Kasumi-1 (cell line): ENCODE measurements around the gene CHD2.
"Not testable (repeated sequence)": the region's sequence is repeated elsewhere in the genome, so short reads cannot be mapped to it uniquely, and the experiment has no call there.

Experiments used
- DNase-seq, 2 experiments: peaks; one replicate each; lab custom pipeline; 2025; lab: John Stamatoyannopoulos, UW

CHD2 gene

DNA sequence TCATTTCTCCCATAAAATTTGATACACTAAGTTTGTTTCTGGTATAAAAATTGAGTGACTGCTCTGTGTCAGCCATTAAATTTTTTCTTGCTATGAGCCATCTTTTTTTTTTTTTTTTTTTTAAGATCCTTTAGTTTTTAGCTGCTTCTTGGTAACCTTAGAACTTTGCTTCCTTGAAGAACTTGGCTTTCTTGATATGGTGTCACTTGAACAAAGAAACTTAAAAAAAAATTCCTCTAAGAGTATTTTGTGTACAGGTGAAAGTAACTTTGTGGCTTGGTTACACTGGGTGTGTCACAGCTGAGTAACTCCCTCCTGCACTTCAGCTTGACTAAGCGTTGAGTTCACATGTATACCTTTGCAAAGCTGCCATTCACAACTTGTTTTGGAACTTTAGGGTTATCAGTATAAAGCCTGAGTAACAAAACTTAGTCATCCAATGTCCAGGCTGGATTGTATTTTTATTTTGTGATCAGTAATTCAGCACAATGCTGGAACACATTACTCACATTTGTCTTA lies 6.5 kb downstream of the CHD2 start:
- DNase-seq = no peak

DNA sequence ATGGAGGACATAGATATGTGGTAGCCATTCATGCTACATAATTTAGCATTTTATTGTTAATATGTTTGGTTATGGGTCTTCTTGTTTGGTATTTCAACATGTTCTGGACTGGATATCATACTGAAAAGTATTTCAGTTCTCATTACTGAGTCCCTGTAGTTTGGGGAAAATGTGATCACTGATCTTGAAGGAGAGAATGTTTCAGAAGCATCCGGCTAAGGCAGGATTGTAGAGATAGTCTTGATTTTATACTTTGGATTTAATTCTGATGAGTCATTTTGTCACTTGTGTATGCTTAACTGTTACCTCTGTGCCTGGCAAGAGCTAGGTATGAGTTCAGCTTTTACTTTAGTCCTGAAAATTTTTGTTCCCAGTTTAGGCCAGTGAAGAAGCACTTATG lies 7.1 kb downstream of the CHD2 start:
- DNase-seq = no peak

DNA sequence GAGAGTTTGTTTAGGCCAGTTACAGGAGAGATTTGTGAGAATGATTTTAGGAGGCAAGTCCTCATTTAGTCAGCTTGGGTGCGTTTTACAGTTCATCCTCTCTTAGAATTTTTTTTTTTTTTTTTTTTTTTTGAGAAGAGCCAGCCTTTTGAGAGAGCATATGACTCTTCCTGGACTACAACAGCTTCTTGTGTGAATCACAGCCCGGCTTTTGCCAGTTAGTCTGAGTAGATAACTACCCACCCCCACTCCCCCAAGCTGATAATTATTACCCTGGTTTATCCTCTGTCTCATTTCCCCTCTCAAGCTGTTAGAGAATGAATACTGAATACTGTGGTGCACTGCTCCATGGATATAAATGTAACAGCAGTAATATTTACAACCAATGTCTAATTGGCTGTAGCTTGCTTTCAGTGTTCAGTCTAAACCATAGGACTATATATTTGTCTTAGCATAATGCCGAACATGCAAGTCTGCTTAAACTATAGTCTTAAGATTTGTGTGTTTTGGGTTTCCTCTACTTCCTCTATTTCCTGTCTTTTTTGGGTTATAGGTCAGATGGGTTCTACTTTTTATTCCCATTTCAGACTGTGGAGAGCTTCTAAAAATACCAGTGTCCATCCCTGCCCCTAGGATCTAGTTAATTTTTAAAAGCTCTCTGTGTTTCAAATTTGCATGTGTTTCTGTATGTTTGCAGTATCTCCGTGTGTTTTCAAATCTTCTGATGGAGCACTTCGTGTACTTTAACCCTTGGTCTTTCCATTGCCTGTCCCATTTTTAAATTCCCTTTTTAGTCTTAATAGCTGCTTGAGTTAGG lies 8.0 kb downstream of the CHD2 start:
- DNase-seq = peak; percentile 43 to 44

DNA sequence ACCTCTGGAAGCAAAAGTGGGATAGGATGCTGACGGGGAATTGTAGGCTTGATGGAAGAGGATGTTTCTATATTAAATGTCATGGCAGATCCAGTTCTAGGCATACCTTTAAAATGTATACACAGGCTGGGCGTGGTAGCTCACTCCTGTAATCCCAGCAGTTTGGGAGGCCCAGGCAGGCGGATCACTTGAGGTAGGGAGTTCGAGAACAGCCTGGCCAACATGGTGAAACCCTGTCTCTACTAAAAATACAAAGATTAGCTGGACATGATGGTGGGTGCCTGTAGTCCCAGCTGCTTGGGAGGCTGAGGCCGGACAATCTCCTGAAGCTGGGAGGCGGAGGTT lies 8.6 kb downstream of the CHD2 start:
- no peak for DNase-seq

DNA sequence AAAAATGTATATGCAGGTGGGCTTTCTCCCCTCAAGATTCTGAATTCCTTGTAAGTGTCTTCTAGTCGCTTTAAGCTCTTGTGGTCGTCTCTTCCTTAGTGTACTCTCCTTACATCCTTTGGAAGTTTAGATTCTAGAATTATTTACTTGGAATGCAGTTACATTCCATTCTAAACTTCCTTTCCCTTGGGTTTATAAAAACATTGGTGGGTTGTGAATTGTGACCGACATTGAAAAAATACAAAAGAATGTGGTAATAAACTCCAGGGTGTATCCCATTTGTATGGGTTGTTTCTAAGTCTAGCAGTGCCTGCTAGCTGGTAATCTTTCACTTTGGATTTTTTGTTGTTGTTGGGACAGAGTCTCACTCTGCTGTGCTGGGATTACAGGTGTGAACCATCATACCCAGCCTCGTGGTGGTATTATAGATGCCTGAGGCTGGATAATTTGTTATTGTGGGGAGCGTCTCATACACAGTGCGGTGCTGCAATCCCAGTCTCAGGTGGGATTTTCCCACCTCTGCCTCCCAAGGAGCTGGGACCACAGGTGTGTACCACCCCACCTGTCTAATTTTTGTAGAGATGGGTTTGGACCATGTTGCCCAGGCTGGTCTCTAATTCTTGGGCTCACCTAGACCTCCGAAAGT lies 9.1 kb downstream of the CHD2 start:
- DNase-seq = no peak

DNA sequence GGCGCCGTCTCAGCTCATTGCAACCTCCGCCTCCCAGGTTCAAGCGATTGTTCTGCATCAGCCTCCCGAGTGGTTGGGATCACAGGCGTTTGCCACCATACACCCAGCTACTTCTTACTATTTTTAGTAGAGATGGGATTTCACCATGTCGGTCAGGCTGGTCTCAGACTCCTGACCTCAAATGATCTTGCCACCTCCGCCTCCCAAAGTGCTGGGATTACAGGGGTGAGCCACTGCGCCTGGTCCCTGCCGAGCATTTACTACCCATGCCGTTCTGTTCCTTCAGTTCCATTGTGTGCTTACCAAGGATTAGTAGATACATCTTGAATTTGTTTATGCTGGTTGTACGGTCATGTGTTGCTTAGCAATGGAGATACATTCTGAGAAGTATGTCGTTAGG lies 10.3 kb downstream of the CHD2 start:
- DNase-seq = no peak

DNA sequence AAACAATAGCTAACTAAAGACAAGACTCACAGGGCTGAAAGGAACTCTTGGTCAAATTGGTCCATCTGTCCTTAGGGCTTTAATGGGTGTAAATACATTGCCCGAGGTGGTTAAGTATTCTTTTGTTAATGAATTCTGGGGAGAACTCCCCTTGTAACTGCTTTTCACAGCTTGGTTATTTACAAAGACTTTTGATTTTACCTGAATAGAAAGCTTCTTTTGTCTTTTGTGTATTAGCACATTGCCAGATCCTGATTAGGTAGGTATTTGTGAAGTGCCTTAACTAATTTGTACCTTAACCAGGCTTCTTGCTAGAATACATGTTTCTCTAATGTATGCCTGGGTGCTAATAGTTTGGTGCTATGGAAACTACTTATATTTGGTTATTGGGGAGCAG lies 14.0 kb downstream of the CHD2 start:
- DNase-seq = no peak

DNA sequence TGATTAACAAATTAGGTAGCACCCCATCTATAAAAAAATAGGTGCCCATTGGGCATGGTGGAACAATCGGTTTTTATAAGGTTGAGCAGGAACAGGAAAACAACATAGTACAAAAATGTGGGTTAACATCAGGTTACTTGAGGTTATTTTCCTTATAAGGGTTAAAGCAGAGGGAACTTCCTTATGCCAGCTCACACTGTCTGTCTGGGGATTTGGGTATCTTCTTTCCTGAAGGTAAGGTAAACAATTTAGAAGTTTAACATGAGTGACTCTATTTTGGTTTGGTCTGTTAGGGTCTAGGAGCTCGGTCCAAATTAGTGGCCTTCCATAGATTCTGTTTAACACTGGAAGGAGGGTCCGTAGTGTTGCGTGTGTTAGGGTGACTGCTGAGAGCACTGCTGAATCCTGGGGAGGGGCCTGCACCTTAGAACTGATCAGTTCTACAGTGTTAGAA lies 14.7 kb downstream of the CHD2 start:
- DNase-seq = peak; percentile 62 to 77

DNA sequence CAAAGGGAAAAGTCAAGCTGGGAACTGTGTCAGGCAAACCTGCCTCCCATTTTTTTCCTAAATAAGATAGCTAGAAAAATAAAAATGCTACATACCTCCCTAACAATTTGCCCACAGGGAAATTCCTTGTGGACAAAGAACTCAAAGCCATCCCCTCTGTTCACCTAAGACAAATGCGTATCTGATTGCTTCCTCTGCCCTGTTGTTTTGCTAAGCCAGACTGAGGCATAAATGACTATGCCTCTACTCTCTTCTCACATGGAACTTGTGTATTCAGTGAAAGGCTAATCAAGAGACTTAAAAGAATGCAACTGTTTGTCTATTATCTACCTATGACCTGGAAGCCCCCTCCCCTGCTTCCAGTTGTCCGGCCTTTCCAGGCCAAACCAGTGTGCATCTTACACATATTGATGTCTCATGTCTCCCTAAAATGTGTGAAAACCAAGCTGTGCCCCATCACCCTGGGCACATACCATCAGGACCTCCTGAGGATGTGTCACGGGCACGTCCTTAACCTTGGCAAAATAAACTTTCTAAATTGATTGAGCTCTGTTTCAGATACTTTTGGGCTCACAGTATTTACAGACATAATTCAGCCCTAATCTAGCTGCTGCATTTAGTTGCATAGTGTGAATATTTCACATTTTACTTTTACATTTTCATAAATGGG lies 15.8 kb downstream of the CHD2 start:
- DNase-seq = no peak

DNA sequence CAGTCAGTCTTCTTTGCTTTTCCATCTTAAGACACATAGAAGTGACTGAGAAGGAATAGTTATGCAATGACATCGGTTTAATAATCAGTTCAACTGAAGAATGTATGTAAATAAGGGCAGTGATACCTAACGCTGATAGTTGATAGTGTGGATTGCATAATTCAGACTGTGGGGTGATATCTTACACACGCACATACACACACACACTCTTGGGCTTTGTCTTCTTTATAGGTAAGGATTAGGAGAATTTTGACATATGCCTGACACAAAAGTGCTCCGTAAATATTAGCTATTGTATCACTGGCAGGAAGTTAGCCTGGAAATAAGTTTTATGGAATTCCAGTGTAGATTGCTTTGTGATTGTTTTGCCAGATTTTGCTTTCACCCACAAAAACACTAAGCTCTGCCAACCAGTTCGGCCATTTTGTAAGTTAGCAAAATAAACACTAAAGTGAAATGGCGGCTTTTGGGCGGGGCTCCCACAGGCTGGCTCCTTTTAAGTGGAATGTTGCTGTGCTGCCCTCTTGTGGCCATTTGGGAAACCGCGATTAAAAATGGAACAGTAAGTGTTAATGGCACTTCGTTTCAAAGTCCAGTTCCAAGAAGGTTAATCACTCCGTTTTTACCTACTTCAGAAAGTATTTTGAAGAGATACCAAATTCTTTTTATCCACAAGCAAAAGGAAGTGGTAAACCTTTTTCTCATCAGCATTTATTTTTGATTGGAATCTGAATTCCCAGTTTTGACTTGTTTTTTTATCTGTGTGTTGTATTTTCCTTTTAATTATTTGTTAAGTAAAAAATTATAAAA lies 17.7 kb downstream of the CHD2 start:
- DNase-seq = peak; percentile 84 to 92

DNA sequence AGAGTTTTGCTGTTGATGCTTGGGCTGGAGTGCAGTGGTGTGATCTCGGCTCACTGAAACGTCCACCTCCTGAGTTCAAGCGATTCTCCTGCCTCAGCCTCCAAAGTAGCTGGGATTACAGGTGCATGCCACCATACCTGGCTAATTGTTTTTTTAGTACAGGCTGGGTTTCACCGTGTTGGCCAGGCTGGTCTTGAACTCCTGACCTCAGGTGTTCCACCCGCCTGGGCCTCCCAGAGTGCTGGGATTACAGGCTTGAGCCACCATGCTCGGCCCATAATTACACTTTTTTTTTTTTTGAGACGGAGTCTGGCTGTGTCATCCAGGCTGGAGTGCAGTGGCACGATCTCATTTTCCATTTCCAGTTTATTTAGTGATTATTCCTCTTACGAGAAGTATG lies 18.8 kb downstream of the CHD2 start:
- DNase-seq = not testable (repeated sequence)

DNA sequence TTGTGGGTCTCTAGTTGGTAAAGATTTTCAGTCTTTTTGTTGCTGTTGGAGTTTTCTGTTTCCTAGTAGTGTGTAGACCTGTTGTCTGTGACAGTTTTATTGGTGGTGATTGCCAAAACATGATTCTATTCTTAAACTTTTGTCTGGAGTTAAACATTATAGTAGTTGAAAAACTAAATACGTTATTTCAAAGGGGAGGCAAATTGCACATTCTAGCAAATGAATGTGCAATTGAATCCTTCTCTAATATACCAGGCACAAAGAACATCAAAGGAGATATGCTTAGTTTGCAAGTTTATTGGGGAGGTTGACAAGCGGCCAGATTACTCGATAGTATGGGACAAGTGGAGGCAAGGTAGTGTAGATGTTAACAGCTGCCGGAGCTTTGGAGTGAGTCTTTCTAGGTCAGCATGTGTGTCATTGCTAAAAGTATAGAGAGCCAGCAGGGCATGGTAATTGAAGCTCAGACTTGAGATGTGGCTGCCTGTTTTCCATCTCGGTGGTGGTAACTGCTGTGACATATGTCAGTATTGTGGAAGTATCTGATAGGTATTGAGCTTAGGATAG lies 20.6 kb downstream of the CHD2 start:
- no peak for DNase-seq

DNA sequence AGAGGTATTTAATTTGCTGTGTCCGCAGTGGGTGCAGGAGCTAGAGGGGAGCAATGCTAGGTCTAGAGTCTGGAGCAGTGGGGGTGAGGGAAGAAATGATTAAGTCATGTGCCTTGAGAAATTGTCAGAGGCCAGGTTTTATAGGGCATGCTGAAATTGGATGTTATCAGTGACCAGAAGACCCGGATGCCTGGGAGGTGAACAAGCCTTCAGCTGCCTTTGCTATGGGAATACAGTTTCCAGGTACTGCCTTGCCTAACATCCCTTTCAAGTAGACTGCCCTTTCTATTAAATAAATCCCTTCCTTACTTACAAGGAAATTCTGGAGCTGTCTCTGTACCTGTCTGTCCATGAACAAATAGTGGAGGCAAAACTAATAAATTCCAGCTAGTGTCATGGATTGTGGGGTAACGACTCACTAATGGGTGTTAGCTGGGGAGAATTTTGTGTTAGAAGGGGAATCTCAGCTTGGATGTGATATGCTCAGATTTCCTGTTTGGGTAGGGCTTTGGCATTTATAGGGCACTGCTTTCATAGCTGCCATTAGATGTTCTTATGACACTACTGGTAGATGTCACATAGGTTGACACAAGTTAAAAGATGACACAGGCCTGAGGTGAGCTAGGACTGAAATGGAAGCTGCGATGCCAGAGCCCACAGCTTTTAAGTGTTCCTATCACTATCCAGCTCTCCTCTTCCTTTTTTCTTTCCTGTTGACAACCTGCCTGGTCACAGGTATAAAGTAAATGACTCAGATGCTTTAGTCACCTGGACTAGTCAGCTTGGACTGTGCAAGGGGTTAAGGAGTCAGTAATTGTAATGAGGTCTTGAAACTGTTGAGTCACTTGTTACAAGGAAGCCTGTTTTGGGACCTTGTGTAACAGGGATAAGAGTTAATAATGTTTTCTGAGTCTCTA lies 21.3 kb downstream of the CHD2 start:
- DNase-seq = no peak

DNA sequence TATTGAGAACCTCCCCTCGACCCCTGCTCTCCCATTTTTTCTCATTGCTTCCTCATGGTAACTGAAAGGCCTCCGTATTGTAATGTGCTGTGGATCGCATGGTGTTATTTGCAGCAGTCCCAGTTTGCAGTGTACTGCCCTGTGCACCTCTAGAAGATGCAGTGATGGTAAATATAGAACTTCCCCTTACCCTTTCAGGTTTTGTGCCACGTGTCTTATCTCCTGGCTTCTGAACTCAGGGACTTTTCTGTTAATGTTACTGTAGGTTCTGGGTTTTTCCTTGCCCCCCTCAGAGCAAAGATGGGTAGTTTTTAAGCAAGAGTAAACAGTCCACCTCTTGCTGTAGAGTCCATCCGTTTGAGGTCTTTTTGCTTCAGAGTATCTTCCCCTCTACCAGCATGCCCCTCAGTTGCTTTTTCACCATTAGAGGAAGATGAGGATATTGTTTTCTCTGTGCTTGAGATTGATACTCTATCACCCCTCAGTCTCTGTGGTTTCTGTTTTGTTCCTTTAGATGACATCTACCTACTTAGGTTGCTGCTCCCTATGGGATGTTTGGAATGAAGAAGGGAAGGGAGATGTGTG lies 22.4 kb downstream of the CHD2 start:
- DNase-seq = no peak

DNA sequence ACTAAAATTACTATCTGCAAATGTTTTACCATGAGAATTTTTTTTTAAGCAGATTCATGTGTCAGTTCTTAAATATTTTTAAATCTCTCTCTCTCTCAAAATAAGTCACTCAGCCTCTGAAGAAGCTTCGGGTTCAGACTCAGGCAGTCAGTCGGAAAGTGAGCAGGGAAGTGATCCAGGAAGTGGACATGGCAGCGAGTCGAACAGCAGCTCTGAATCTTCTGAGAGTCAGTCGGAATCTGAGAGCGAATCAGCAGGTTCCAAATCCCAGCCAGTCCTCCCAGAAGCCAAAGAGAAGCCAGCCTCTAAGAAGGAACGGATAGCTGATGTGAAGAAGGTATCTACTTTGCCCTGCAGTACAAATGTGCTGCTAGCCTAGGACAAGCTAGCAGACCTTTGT lies 24.1 kb downstream of the CHD2 start:
- no peak for DNase-seq

DNA sequence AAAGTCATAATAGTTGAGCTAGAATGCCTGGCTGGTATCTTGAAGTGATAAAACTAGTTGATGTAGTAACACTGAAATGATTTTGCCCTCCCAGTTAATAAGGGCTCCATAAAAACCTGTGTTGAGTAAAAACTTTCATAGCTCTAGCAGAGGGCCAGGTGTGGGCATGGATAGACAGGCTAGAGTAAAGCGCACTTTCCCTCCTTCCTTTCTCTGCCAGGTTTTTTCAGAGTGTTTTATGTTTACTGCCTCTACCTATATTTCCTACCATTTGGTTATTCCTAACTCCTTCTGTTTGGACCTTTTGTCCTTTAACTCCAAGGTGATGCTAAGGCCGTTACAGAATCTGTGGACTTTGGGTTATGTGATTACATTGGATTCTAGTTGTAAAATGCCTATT lies 25.3 kb downstream of the CHD2 start:
- no peak for DNase-seq

DNA sequence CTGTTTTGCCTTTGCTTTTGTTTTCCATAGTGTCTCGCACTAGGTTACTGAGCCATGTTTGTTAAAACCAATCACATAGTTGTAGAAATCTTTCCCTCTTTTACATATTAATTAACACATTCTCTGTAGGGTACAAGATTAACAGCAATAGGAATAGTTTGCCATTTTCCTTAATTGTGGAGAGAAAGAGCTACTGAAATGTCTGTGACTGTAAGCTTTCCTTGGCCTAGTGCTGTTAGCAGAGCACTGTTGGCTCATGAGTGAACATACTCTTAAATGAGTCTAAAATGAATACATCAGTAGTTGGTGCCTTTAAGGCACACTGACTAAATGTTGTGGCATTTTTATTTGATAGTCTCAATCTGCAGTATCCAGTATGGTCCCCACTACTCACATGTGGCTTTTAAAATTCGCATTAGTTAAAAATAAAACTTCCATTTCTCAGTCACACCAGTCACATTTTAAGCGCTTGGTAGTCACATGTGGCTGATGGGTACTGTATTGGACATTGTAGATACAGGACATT lies 28.2 kb downstream of the CHD2 start:
- no peak for DNase-seq

DNA sequence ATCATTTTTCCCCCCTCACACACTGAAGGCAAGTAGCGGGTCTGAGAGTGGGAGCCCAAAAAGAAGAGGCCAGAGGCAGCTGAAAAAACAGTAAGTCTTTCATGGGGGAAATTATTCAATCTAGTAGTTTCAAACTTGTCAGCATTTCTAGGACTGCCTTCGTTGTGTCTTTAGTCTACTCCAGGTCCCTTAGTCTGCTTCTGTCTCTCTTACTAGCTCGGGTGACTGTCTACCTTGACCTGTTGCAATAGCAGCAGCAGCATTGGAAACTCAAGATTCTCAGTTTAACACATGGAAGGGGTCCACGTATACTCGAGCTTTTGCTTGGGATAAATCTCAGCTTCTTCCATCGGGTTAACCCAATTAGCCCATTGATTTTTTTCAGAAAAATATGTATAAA lies 28.9 kb downstream of the CHD2 start:
- no peak for DNase-seq

DNA sequence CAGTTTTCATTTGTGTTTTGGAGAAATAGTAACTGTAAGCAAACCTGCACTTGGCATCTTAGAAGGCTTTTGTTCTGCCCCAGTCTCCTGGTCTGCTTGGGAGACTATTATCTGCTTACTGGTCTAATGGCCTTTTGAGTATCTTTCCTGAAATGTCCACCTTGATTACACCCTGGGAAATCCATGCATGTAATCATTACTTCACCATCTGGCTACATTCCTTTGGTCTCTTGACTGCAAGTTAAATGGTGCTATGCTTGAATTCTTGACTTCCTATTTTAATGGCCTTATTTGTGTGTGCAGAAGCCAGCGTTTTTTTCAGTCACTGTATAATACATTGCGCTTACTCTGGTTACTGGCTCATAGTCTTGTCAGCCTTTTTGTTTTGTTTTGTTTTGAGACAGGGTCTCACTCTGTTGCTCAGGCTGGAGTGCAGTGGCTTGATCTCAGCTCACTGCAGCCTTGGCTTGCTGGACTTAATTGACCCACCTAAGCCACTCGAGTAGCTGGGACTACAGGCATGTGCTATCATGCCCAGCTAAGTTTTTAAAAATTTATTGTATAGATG lies 30.0 kb downstream of the CHD2 start:
- no peak for DNase-seq

DNA sequence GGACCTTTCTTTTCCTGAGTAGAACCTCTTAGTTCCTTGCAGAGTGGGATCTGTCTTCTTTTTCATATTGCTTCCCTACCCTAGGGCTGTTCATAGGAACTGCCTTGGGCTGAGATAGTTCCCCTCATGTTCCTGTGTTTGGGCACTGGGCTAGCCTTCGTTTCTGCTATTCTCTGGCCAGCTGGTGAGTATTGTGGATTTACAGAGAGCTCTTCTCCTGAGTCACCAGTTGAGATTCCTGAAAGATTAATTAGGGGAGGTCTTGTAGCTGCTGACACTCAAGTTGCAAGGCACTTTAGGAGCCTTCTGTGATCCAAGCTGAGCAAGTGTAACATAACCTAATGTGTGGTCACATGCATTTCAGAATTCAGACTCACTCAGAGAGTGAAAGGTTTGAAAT lies 30.7 kb downstream of the CHD2 start:
- no peak for DNase-seq
